Activated CD4-positive, alpha-beta T cell treated with anti-CD3 and anti-CD28 coated beads, Interleukin-2, amount 50 U/mL, for 24 hours (primary cell): Measurements from ENCODE around the gene PRKAG1.

Experiments
- DNase-seq, 2 donors: peaks; one replicate each; pipeline ENCODE4 v3.0.0-alpha.2; 2020; ENCODE audit warnings: low read depth in 1 of 2, low spot score in 1 of 2

Gene PRKAG1

GRCh38 chr12:48985901-48986300 is 32.7 kb downstream of the PRKAG1 start:
- DNase-seq = no peak

- no peak for DNase-seq
These were observed 33.1 kb downstream of the PRKAG1 start for GRCh38 chr12:48985475-48985897.

- no peak for DNase-seq
These were observed 36.0 kb downstream of the PRKAG1 start for GRCh38 chr12:48982397-48983080.

- DNase-seq = no peak
These were observed 36.8 kb downstream of the PRKAG1 start for GRCh38 chr12:48981757-48982157.

GRCh38 chr12:48980953-48981756 is 37.4 kb downstream of the PRKAG1 start:
- DNase-seq = no peak

GRCh38 chr12:48980389-48980952 is 38.1 kb downstream of the PRKAG1 start:
- no peak for DNase-seq

GRCh38 chr12:48979602-48980388 is 38.8 kb downstream of the PRKAG1 start:
- no peak for DNase-seq

GRCh38 chr12:48978741-48979601 is 39.6 kb downstream of the PRKAG1 start:
- no peak for DNase-seq

GRCh38 chr12:48978291-48978740 is 40.3 kb downstream of the PRKAG1 start, which contains the start of gene WNT1:
WNT1 (plus strand) TSS chr12:48978322; CDS start chr12:48978651, 329 bp downstream.
- DNase-seq = no peak

GRCh38 chr12:48977290-48978281 is 41.0 kb downstream of the PRKAG1 start:
- DNase-seq = peak; percentile 58 to 68

- DNase-seq = no peak
These were observed 44.5 kb downstream of the PRKAG1 start for GRCh38 chr12:48973941-48974673.

GRCh38 chr12:48973531-48973930 is 45.0 kb downstream of the PRKAG1 start:
- no peak for DNase-seq

- no peak for DNase-seq
These were observed 45.6 kb downstream of the PRKAG1 start for GRCh38 chr12:48972952-48973483.

- no peak for DNase-seq
These were observed 46.2 kb downstream of the PRKAG1 start for GRCh38 chr12:48972213-48972951.

- no peak for DNase-seq
These were observed 47.8 kb downstream of the PRKAG1 start for GRCh38 chr12:48970702-48971334.

GRCh38 chr12:48969833-48970701 is 48.5 kb downstream of the PRKAG1 start:
- DNase-seq = no peak
